ENCODE data around the gene NTM. TPM values are rescaled to one million over a fixed set of nuclear protein-coding genes. Genes with fewer than 3 reads are reported as not detected.

Gene NTM
- total RNA-seq, 1 experiment from 2014 or later, result 9.9 TPM

DNA sequence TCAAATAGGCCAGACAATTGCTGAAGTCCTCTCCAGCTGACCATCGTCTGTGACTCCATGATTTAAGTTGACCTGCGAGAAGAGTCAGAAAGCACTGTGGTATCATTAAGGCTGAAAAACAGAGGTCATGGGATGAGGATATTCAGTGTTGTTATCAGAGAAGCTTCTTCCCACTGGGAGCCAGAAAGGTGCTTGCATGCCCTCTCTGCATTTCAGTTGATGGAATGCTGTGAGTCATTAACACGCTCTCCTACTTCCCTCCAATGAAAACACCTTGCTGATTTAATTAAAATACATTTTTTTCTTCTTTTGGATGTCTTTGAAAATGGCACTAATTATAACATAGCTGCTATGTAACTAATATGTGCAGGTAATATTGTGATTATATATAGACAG, 667.0 kb downstream of the NTM start:
- Mint-ChIP-seq H3K27ac (peak overlapping the region in 2 of 3 experiments; percentile 78 to 92; a peak in 4 of 7 replicates), H3K36me3 (ENCODE audit: insufficient read depth in 1 of 3, low read depth in 3 of 3) (no peaks in the 10 kb centered on the region), H3K4me3 (no peak overlapping the region), H3K9me3 (no peaks in the 10 kb centered on the region), H3K4me1 (peaks cover 24 to 32% of the 10 kb centered on the region in 2 experiments), H3K27me3 (ENCODE audit: low read depth) (peaks cover 2% of the 10 kb centered on the region; the same call in 1 of the 2 replicates)
- no peaks in the 10 kb centered on the region for H3K23me2 ChIP-seq (ENCODE audit: insufficient read length, low read depth, low read length, poor library complexity, severe bottlenecking)
- no peak overlapping the region for H3K23ac ChIP-seq (ENCODE audit: insufficient read length, low read depth, low read length)
- no peaks in the 10 kb centered on the region for H3K79me1 ChIP-seq (ENCODE audit: insufficient read depth, low read depth, low read length, poor library complexity, severe bottlenecking)
- H3K4me2 ChIP-seq (ENCODE audit: insufficient read depth, insufficient read length, low read length), result no peak overlapping the region
- no peak overlapping the region for H2AK5ac ChIP-seq (ENCODE audit: insufficient read length, low read length)
- no peak overlapping the region for H4K5ac ChIP-seq (ENCODE audit: insufficient read length, low read depth, low read length)
- H2BK15ac ChIP-seq (ENCODE audit: low read depth, low read length), result no peak overlapping the region
- no peak overlapping the region for H2BK20ac ChIP-seq (ENCODE audit: low read depth, low read length, poor library complexity, severe bottlenecking)
- no peak for DNase-seq
- H2AFZ ChIP-seq (ENCODE audit: low read length), result no peak overlapping the region
- no peaks in the 10 kb centered on the region for H4K20me1 ChIP-seq (ENCODE audit: control insufficient read depth, insufficient read depth, insufficient read length)
- H3K4ac ChIP-seq (ENCODE audit: low read depth, low read length), result no peak overlapping the region
- no CpG with 5 or more reads among the region's 3 CpGs for WGBS (ENCODE audit: extremely low coverage, insufficient read length, low lambda C conversion rate)
- no peak overlapping the region for H3K27ac ChIP-seq (ENCODE audit: insufficient read length, low read depth, low read length)
- H4K8ac ChIP-seq (replicated peaks; ENCODE audit: insufficient read length, low read depth, low read length), result no peak overlapping the region
- H2BK12ac ChIP-seq (ENCODE audit: insufficient read length, low read depth, low read length), result no peak overlapping the region
- H3K14ac ChIP-seq (ENCODE audit: insufficient read depth, low read length), result no peak overlapping the region
- no peaks in the 10 kb centered on the region for H3K9me3 ChIP-seq (ENCODE audit: control insufficient read depth, low read depth, low read length)
- H3K9ac ChIP-seq (ENCODE audit: extremely low read depth, insufficient read length, low read length), result no peak overlapping the region
- H3K4me1 ChIP-seq (ENCODE audit: insufficient read depth, low read length), result peaks cover 8% of the 10 kb centered on the region; the same call in 1 of the 2 replicates
- no peak overlapping the region for H2BK120ac ChIP-seq (ENCODE audit: low read depth, low read length, poor library complexity, severe bottlenecking)
- H3K56ac ChIP-seq (ENCODE audit: insufficient read length, low read depth, low read length), result no peak overlapping the region
- TF ChIP-seq, protein P1, sequence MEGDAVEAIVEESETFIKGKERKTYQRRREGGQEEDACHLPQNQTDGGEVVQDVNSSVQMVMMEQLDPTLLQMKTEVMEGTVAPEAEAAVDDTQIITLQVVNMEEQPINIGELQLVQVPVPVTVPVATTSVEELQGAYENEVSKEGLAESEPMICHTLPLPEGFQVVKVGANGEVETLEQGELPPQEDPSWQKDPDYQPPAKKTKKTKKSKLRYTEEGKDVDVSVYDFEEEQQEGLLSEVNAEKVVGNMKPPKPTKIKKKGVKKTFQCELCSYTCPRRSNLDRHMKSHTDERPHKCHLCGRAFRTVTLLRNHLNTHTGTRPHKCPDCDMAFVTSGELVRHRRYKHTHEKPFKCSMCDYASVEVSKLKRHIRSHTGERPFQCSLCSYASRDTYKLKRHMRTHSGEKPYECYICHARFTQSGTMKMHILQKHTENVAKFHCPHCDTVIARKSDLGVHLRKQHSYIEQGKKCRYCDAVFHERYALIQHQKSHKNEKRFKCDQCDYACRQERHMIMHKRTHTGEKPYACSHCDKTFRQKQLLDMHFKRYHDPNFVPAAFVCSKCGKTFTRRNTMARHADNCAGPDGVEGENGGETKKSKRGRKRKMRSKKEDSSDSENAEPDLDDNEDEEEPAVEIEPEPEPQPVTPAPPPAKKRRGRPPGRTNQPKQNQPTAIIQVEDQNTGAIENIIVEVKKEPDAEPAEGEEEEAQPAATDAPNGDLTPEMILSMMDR (conservative IDR thresholded peaks at IDR 0.05), result no peak
- H4K91ac ChIP-seq (ENCODE audit: insufficient read length, low read depth, low read length), result no peak overlapping the region
- H3K27me3 ChIP-seq (ENCODE audit: insufficient read depth, low read length), result no peaks in the 10 kb centered on the region
- H3K79me2 ChIP-seq (ENCODE audit: insufficient read depth, low read length), result no peaks in the 10 kb centered on the region
- H2BK5ac ChIP-seq (ENCODE audit: insufficient read length, low read length), result no peak overlapping the region
- H3T11ph ChIP-seq (ENCODE audit: low read length), result no peak overlapping the region
- no peak overlapping the region for H3K18ac ChIP-seq (ENCODE audit: insufficient read length, low read depth, low read length)
